GM19043 (cell line): ENCODE measurements around the gene CAP1.
"Not testable (repeated sequence)": the region's sequence is repeated elsewhere in the genome, so short reads cannot be mapped to it uniquely, and the experiment has no call there.

Experiments
- ATAC-seq: cut with Tn5 transposase; IDR thresholded peaks from one replicate; pipeline ENCODE4 v1.9.1; 2021; ENCODE audit warnings: low read depth; ENCODE audit not compliant: unreplicated experiment

Gene CAP1

DNA sequence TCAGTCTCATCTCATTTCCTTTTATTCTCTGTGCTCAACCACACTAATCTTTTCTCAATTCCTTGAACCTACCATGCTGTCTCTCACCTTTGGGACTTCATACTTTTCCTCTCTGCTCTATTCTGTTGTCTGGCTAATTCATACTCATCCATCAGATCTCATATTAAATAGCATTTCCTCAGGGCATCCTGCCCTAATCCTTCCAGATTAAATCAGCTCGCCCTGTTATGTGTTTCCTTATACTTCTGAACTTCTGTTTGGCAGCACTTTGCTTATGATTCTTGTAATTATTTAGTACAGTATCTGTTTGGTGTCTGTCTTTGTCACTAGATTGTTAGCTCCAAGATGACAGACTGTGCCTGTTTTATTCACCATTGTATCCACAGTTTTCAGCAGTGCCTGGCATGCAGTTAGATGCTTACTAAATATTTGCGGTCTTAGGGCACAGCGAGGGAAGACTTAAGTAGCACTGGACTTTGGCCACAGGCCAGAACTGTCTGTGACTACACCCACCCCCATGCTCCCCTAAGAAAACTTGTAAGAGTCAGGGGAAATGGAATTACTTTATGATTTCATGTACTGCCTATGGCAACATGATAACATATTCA lies 9.9 kb upstream of the CAP1 start:
- no peak for ATAC-seq

DNA sequence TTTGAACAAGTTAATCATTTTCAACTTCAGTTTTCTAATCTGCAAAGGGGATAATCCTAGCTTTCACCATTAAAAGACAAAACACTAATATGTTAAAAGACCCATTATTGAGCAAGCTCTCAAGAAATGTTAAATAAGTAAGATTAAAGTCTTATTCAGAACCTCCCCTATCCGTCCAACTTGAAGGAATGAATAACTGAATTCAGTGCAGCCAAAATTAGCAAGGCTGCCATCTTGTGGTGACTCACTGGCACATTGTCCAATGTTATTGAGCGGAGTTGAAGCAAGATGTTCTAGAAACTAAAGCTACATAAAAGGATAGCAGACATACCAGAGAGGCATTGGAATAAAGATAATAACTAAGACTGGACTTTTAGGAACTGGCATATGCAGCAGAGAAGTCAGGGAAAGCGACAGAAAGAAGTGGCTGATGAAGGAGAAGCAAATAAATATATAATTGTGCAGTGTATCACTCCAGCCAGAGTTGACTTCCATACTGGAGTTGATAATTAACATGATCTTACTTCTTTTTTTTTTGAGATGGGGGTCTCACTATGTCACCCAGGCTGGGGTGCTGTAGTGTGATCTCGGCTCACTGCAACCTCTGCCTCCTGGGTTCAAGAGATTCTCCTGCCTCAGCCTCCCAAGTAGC lies 8.2 kb upstream of the CAP1 start:
- no peak for ATAC-seq

DNA sequence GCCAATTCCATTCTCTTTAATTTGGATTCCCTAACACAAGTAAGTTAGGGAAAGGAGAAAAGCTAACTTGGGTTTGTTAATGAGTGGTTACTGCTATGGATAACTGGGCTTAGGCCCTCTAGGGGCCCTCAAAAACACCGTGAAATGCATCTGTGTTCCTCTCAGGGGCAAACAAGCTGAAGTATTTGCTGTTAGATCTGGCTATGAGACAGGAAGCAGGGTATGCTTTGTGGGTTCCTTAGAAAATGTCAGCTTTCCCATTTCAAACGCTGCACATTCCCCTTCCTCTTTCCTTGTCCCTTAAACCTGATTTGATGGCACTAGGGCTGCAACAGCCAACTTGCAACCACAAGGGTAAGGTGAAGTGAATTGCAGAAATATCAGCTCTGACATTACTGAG lies 5.7 kb upstream of the CAP1 start:
- no peak for ATAC-seq

DNA sequence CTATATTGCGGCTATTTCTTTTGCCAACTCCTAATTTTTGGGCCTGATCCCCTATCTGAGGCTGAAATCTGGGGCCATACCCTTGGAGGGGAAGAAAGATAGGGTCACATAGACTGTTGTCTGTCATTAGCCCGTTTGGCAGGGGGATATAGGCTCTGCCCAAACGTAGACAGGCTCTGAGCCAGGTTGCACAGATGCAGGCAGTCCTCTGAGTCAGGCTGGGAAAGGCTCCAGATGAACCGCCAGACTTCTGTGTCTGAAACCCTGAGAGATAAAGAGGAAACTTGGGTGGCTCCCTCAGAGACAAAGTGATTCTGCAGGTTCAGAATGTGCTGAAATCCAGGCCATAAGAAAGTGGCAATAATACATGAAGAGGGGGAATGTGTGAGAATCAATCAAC lies 4.0 kb upstream of the CAP1 start:
- ATAC-seq = no peak

DNA sequence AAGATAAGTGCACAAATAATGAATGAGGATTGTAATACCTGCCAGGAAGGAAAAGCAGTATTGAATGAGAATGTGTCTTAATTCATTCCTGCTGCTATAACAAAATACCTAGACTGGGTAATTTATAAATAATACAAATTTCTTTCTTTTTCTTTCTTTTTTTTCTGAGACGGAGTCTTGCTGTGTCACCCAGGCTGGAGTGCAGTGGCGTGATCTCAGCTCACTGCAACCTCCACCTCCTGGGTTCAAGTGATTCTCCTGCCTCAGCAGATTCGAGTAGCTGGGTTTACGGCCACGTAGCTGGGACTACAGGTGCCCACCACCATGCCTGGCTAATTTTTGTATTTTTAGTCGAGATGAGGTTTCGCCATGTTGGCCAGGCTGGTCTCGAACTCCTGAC lies 3.3 kb upstream of the CAP1 start:
- not testable (repeated sequence) for ATAC-seq

DNA sequence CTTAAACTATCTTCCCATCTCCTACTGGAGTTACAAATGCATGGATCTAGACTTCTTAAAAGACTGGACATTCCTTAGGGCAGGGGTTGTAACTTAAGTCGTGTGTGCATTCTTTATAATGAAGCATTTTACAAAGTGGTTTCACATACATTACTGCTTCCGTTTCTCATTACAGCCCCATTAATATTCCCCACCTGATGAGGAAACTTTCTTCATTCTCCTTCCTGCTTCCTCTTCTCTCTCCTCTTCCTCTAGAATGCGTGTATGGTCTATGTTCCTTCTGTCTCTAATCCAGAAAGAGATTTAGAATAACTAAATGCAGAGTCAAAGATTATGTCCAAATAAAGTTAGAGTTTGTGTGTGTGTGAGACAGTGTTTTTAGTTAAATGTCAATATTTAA lies 1.8 kb upstream of the CAP1 start:
- ATAC-seq = no peak

DNA sequence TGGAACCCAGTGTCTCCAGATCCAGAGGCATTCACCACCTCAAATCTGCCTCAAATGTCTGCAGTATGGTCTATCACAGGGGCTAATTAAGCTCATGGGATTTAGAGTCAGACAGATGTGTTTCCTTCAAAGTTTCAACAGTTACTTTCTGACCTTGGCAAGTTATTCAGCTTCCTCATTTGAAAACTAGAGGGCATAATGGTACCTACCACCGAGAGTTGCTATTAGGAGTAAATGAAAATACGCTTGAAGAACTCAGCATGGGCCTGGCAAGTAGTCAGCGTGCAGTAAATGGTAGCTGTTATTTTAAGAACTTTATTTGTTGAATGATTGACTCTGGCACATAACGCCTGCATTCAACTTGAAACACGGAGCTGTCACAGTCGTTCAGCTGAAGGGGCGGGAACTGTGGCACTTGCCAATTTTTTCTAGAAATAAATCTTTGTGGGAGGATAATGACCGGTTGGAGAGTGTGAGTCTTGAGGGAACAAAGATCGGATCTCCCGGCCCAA lies 1.2 kb upstream of the CAP1 start:
- no peak for ATAC-seq

DNA sequence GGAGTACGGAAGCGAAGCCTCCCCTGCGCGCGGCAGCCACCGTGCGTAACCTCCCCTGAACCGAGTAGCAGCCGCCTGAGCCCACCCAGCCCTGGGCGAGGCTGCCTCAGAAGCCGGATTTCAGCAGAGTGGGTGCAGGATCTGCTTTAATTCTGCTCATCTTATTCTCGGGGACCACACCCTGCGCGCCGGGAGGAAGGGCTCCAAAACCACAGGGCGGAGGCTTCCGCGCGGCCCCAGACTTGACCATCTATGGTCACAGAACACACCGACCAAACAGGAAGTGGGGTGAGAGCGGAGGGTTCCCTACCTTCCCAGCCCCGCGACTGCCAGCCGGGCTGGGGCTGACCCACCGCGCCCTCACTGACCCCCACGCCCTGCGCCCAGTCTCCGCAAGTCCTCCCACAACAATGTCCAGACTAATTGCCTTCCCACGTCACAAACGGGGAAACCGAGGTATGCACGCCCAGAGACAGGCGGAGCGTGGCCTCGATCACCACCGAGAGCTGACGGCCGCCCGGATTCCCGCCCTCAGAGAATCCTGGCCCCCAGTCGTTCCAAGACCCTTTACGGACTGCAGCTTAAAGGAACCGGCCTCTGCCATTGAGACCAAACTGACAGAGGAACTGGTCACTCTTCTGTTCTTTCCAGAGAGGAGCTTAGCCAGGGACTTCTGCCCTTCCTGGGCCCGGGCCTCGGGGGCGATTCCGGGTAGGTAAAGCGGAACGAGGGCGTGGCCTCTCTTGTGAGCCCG lies 595 bp upstream of the CAP1 start:
- peak; percentile 60 for ATAC-seq

DNA sequence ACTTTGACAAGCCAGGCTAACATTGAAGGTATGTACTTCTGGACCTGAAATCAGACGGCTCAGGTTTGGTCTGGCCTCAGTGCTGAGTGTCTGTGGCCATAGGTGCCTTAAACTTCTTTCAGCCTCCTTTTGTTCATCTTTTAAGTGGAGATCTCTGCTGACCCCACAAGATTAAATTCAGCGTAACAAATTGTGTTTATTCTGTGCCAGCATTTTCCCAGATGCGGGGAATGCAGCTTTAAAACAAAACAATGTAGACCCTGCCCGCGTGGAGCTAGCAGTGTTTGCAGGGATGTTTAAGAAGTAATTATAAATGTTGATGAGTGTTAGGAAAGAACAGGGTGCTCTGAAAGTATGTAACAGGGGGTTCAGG lies 923 bp downstream of the CAP1 start:
- ATAC-seq = no peak

DNA sequence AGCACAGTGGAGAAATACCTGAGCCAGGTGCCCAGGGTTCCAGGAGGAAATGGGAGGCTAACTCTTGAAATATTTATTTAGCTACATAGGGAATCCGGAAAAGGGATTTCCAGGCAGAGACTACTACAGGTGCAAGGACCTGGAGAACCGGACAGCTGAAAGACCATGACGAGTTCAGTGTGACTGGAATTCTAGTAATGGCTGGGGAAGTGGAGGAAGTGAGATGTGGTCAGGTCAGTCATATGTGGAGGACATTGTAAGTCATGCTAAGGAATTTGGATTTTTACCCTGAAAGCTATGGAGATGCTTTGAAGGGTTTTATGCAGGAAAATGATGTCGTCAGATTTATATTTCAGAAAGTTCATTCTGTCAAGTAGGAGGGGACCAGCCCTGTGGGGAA lies 1.8 kb downstream of the CAP1 start:
- ATAC-seq = no peak

DNA sequence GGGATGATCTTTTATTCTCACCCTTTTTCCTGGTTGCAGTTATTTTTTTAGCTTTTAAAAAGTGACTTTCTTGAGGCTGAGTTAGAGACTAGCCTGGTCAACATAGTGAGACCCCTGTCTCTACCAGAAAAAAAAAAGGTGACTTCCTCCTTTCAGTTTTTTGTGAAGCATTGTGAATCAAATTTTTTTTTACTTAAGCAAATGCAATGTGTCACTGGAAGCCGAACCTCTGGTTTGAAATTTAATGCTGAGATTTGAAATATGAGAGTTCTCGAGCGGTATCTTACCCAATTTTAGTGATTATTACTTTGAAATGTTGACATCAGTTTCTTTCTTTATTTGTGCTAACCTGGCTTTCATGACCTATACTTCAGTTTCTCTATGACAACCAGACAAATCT lies 3.6 kb downstream of the CAP1 start:
- no peak for ATAC-seq

DNA sequence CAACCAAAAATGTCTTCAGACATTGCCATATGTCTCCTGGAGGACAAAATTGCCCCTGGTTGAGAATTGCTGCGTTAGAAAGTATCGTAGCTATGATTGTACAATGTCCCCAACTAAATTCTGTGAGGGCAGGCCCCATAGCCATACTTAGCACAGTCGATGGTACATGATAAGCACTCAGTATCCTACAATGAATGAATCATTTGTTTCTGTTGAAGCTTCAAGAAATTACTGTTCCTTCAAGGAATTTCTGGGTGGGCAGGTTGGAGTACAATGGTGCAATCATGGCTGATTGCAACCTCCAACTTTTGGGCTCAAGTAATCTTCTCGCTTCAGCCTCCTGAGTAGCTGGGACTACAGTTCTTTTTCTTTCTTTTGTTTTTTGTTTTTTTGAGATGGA lies 4.7 kb downstream of the CAP1 start:
- no peak for ATAC-seq

DNA sequence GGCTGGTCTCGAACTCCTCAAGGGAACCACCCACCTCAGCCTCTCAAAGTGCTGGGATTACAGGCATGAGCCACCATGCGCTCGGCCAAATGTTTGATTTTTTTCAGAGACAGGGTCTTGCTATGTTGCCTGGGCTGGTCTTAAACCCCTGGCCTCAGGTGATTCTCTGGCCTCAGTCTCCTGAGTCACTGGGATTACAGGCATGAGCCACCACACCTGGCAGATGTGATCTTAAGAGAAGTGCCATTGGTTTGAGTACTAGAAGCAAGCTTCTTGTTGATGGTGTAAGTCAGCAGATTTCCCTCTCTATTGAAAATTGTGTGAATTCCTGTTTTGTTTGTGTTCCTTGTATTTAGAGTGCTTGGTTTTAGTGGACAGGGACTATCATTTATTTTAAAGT lies 5.2 kb downstream of the CAP1 start:
- ATAC-seq = no peak

DNA sequence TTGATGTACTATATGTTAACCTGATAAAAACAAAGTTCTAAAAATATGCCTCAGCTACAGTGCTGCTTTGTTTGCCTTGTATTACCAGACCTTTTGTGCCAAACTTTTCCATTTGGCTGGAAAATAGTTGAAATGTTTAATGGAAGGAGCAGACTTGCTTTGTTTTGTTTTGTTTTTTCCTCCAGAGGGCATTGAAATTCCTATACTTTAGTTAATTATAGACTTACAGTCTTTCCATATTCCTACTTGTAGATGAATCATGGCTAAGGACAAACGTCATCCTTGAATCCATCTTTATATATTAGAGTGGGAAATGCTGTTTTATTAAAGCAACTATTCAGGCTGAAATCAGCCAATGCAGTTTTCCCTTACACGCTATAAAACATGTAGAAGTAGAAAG lies 6.7 kb downstream of the CAP1 start:
- no peak for ATAC-seq

DNA sequence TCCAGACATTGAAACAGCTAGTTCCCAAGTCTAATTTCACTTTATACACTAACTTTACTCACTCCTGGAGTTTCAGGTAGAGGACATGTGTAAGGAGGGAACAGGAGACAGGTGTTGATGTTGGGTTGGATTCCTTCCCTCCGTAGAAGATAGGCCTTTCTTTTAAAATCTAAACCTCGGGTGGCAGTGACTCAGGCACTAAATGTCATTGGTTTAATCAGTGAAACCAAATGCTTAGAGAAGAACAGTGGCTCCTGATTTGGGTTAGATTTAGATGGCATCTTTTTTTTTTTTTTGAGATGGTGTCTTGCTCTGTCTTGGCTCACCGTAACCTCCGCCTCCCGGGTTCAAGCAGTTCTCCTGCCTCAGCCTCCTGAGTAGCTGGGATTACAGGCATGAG lies 7.2 kb downstream of the CAP1 start:
- ATAC-seq = no peak

DNA sequence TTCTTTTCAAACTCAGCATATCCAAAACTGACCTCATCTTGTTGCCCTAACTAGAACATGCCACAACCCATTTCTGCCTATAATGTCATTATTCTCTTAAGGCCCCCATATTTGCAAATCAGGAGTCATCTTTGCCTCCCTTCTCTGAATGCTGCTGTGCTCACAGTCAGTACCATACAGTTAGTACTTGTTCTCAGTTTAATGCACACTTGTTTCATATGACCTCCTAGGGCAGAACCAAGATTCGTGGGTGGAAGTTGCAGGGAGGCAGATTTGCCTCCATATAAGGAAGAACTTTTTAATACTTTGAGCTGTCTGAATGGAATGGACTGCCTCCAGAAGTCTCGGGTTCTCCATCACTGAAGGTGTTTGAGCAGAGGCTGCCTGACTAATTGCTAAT lies 9.2 kb downstream of the CAP1 start:
- ATAC-seq = no peak

DNA sequence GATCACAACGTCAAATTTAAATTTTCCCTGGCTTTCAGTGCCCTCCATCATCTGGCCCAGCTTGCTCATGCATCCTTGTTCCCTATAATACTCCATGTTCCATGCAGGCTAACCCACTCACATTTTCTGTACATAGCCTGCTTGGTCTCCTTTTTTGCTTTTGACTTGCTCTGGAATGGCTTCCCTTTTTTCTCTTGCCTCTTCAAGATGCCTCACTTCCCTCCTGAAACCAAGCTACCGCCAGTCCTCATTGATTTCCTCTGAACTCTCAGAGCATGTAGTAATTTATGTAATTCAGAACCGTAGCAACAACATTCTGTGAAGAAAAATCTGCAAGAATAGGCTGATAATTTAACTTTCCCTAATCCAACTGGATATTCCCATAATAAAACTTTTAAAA lies 10.3 kb downstream of the CAP1 start:
- no peak for ATAC-seq

DNA sequence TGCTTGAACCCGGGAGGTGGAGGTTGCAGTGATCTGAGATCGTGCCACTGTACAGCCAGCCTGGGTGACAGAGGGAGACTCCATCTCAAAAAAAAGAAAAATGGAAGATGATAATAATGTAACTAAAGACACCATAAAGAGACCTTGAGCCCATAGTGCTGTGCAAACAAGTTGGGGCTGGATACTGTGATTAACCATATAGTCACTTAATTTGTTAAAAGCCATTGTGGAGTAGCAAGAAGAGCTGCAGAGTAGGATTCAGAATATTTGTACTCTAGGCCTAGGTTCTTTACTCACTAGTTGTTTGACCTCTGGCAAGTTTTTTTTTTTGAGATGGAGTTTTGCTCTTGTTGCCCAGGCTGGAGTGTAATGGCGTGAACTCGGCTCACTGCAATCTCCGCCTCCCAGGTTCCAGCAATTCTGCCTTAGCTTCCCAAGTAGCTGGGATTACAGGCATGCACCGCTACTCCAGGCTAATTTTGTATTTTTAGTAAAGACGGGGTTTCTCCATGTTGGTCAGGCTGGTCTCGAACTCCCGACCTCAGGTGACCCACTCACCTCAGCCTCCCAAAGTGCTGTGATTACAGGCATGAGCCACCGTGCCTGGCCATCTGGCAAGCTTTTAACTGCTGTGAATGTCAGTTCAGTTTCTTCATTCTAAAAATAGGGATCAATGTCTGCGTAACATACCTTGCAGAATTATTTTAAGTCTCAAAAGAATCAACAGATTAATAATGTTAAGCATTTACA lies 12.8 kb downstream of the CAP1 start:
- ATAC-seq = no peak

DNA sequence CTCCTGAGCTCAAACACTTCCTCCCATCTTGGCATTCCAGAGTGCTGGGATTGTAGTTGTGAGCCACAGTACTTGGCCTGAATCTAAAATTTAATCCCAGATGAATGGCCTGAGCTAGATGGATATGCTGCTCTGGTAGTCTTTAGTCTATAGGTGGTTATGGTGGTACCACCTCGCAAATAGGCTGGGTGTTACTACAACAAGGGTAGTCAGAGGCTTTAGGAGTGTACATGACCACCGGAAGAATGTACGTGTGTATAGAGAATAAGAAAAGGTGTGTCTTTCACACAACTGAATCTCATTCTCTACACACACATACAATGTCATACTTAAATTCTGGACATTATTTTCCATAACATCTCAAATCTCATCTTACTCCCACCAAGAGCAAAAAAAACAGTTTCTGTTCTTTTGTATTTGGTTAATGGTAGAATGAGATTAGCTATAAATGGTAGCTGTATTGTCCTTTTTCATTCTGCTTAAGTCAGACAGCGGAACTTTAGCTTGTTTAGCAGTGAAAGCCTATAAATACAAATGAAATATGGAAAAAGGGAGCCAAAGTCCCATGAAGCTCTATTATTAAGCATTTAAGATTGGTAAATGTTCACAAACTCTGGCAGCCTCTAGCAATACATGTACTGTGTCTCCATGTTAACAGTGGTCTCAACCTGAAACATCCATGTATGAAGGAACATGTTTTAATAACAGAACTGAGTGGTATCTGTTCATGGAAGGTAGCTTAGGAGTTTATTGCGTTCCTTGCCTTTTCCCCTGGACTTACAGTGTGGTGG lies 16.2 kb downstream of the CAP1 start:
- no peak for ATAC-seq

DNA sequence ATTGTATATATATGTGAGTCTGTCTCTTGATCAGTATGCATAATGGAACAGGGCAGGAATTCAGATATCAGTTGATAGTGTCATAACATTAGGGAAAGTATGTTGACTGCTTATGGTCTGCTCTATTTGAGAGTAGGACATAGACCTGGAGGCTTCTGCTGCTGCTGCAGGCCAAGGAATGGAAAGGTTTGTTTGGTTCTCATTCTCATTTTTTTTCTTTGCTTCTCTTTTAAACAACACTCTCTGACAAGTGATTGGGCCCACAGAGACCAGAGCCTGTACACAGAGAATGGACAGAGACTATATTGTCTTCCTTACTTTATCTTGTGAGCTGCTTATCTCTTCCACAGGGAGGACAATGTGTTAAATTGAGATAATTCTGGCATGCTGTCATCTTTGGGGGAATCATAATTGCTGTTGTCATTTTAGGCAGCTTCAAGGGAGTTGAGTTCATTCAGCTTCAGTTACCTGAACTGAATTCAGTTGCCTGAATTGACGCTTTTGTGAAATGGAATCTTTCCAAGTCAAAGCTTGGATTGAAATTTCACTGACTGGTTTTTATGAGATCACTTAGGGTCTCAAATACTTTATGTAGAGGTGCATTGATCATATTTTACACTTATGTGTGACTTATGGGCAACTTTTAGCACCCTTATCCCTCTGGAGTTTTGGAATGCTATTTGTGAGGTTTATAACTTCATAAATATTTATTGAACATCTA lies 16.9 kb downstream of the CAP1 start:
- no peak for ATAC-seq
